Measurements from ENCODE around the gene RTF2. TPM values are rescaled to one million over a fixed set of nuclear protein-coding genes. Genes with fewer than 3 reads are reported as not detected.

The RTF2 gene
- total RNA-seq, 1 donor from 2014 or later: 66.3 TPM

- Mint-ChIP-seq H3K27ac (ENCODE audit: unreplicated experiment) (no peak overlapping the region), H3K27me3 (ENCODE audit: unreplicated experiment) (no peaks in the 10 kb centered on the region), H3K4me1 (ENCODE audit: low read depth, unreplicated experiment) (no peaks in the 10 kb centered on the region), H3K4me3 (ENCODE audit: unreplicated experiment) (no peak overlapping the region), H3K9me3 (ENCODE audit: unreplicated experiment) (peaks cover 2% of the 10 kb centered on the region), H3K36me3 (ENCODE audit: unreplicated experiment) (no peaks in the 10 kb centered on the region)
- no peak for TF ChIP-seq CTCF (IDR thresholded peaks at IDR 0.05; ENCODE audit: partially characterized antibody, unreplicated experiment)
- no peak for DNase-seq
Observed at GRCh38 chr20:56565511-56565910, 97.1 kb downstream of the RTF2 start.

GRCh38 chr20:56566621-56567020 lies 98.2 kb downstream of the RTF2 start:
- Mint-ChIP-seq H3K27me3 (ENCODE audit: unreplicated experiment) (no peaks in the 10 kb centered on the region), H3K27ac (ENCODE audit: unreplicated experiment) (no peak overlapping the region), H3K36me3 (ENCODE audit: unreplicated experiment) (no peaks in the 10 kb centered on the region), H3K4me1 (ENCODE audit: low read depth, unreplicated experiment) (no peaks in the 10 kb centered on the region), H3K4me3 (ENCODE audit: unreplicated experiment) (no peak overlapping the region), H3K9me3 (ENCODE audit: unreplicated experiment) (peaks cover 2% of the 10 kb centered on the region)
- no peak for DNase-seq
- no peak for TF ChIP-seq CTCF (IDR thresholded peaks at IDR 0.05; ENCODE audit: partially characterized antibody, unreplicated experiment)

Other genes with a start within 250 kb of the RTF2 start
- not detected for gene MC3R, start 219.9 kb upstream of the RTF2 start, total RNA-seq (ENCODE audit: unreplicated experiment)
- gene FAM210B, start 109.7 kb upstream of the RTF2 start, total RNA-seq (ENCODE audit: unreplicated experiment): 86.1 TPM
- 12.4 TPM for gene AURKA, start 76.4 kb upstream of the RTF2 start, total RNA-seq (ENCODE audit: unreplicated experiment)
- 25.6 TPM for gene CSTF1, start 76.0 kb upstream of the RTF2 start, total RNA-seq (ENCODE audit: unreplicated experiment)
- gene CASS4, start 56.4 kb upstream of the RTF2 start, total RNA-seq (ENCODE audit: unreplicated experiment): not detected
- gene FAM209A, start 56.1 kb downstream of the RTF2 start, total RNA-seq (ENCODE audit: unreplicated experiment): not detected
- not detected for gene FAM209B, start 64.6 kb downstream of the RTF2 start, total RNA-seq (ENCODE audit: unreplicated experiment)
- 35.3 TPM for gene TFAP2C, start 160.7 kb downstream of the RTF2 start, total RNA-seq (ENCODE audit: unreplicated experiment)

All from glutamatergic neuron (in vitro differentiated cells).